A549 treated with CORT108297 at 1 μM for 4 hours (cell line): ENCODE measurements around the gene TRPC4AP. TPM values are rescaled to one million over a fixed set of nuclear protein-coding genes. Genes with fewer than 3 reads are reported as not detected.

Source experiments
- total RNA-seq: library from RNA; stranded (reverse); fragments of 200-300 nt; extraction: Qiagen RNA extraction; gene quantifications from 5 replicates; pipeline ENCODE4 v1.2.3, GENCODE V29; 2022

TRPC4AP gene, protein sequence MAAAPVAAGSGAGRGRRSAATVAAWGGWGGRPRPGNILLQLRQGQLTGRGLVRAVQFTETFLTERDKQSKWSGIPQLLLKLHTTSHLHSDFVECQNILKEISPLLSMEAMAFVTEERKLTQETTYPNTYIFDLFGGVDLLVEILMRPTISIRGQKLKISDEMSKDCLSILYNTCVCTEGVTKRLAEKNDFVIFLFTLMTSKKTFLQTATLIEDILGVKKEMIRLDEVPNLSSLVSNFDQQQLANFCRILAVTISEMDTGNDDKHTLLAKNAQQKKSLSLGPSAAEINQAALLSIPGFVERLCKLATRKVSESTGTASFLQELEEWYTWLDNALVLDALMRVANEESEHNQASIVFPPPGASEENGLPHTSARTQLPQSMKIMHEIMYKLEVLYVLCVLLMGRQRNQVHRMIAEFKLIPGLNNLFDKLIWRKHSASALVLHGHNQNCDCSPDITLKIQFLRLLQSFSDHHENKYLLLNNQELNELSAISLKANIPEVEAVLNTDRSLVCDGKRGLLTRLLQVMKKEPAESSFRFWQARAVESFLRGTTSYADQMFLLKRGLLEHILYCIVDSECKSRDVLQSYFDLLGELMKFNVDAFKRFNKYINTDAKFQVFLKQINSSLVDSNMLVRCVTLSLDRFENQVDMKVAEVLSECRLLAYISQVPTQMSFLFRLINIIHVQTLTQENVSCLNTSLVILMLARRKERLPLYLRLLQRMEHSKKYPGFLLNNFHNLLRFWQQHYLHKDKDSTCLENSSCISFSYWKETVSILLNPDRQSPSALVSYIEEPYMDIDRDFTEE
- total RNA-seq, result 53.6 to 61.9 TPM (median 58.9 TPM) in 5 replicates

DNA sequence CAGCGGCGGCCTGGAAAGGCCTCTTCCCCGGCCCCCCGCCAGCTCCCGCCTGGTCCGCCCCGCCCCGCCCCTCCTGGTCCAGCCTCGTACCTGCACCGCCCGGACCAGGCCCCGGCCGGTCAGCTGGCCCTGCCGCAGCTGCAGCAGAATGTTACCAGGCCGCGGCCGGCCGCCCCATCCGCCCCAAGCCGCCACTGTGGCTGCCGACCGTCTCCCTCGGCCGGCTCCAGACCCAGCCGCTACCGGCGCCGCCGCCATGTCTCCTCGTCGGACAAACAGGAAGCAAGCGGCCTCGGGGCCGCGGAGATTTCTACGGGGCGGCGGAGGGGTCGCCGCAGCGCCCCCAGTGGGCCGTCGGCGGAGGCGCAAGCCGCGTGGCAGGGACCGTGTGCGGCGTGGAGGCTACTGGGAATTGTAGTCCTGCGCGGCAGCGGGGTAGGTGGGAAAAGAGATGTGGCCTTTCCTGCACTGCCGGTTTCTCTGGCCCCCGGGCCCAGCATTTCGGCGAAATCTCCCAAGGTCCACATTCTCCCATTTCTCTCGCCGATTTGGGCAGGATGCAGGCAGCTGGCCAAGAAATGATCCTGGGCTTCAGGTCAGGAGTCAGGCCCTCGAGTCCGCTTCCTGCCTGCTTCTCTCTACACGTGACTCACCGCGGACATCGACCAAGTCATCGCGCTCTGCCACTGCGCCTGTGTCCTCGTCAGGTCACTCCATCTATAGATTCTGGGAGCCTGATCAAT is at the start of gene TRPC4AP:
Gene TRPC4AP, minus strand, starts transcription at position 284 of the 743 bp plus-strand sequence. Its CDS starts 26 bp downstream, at position 258.

DNA sequence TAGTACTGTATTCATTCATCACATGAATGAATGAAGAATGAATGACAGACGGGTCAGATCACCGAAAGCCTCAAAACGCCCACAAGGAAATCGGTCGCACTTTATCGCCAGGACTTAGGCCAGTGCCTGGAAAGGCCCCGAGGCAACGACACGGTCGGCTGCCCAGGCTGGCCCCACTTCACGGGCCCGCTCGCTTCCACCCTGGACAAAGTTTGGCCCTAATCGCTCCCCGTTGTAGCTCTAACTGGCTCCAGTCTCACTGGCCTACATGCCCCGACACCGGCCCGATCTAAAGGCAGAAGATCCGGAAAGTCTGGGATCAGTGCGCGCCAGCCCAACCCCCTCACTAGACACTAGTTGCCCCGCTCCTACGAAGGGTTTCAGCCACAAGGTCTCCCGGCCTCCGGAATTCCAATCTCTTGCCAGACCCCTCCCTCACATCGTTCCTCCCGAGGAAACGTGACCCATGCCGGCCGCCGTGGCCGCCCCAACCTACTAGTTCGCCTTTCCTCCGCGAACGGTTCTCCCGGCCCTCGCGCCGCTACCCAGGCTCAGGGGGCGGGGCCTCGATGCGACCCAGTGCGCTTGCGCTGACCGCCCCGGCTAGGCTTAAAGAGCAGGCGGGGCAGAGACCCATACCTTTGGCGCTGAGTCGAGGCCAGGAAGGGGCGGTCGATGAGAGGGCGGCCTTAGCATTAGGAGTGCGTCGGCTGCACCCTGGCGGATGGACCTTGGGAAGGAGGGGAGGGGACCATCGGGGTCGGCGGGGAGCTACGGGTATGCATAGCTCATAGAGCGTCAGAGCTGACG is 137.2 kb downstream of the TRPC4AP start, which contains the start of the genes GSS and MYH7B:
Gene GSS, minus strand, starts transcription at position 576 of the 810 bp plus-strand sequence. CDS start 3,954 bp downstream, outside the sequence.
Gene MYH7B, plus strand, starts transcription at position 638 of the 810 bp plus-strand sequence. CDS start 22,138 bp downstream, outside the sequence.

Other genes with a start within 250 kb of the TRPC4AP start
- gene GGT7, start 220.0 kb downstream of the TRPC4AP start, total RNA-seq, result 5.6 to 8.2 TPM (median 7.5 TPM) in 5 replicates
- 7.8 to 9.8 TPM (median 8.8 TPM) in 5 replicates for gene ACSS2, start 216.2 kb downstream of the TRPC4AP start, total RNA-seq
- gene GSS, start 137.0 kb downstream of the TRPC4AP start, total RNA-seq, result 54.0 to 58.9 TPM (median 57.7 TPM) in 5 replicates
- 0.03 to 0.15 TPM (median 0.14 TPM) in 4 of 5 replicates, not detected in the other for gene MYH7B, start 136.9 kb downstream of the TRPC4AP start, total RNA-seq
- 46.9 to 50.2 TPM (median 48.8 TPM) in 5 replicates for gene EDEM2, start 54.5 kb upstream of the TRPC4AP start, total RNA-seq
- 91.7 to 135 TPM (median 131 TPM) in 5 replicates for gene PROCR, start 79.3 kb upstream of the TRPC4AP start, total RNA-seq
- 16.9 to 23.3 TPM (median 20.2 TPM) in 5 replicates for gene MMP24, start 133.9 kb upstream of the TRPC4AP start, total RNA-seq
- 50.9 to 90.1 TPM (median 79.7 TPM) in 5 replicates for gene MMP24OS, start 185.3 kb upstream of the TRPC4AP start, total RNA-seq
- 365 to 422 TPM (median 402 TPM) in 5 replicates for gene EIF6, start 192.0 kb upstream of the TRPC4AP start, total RNA-seq
- 0.04 to 0.10 TPM (median 0.06 TPM) in 4 of 5 replicates, not detected in the other for gene FAM83C, start 199.6 kb upstream of the TRPC4AP start, total RNA-seq